PC-3 (cell line): ENCODE results near the gene WWC1.

Experiments used
- EZH2phosphoT487 ChIP-seq: fragments of 300-600 bp; sonication (generic); IDR thresholded peaks from 2 replicates; pipeline ENCODE4 v1.6.1; 2018; ENCODE audit warnings: mild to moderate bottlenecking, antibody characterized with exemption, low read length, borderline replicate concordance
- TF ChIP-seq, protein P1 (sequence below): fragments of 300-600 bp; sonication (generic); conservative IDR thresholded peaks from 2 replicates; pipeline ENCODE4 v1.5.1; 2017; ENCODE audit warnings: antibody characterized with exemption, low read depth, mild to moderate bottlenecking, low read length

- TF ChIP-seq, protein P1, sequence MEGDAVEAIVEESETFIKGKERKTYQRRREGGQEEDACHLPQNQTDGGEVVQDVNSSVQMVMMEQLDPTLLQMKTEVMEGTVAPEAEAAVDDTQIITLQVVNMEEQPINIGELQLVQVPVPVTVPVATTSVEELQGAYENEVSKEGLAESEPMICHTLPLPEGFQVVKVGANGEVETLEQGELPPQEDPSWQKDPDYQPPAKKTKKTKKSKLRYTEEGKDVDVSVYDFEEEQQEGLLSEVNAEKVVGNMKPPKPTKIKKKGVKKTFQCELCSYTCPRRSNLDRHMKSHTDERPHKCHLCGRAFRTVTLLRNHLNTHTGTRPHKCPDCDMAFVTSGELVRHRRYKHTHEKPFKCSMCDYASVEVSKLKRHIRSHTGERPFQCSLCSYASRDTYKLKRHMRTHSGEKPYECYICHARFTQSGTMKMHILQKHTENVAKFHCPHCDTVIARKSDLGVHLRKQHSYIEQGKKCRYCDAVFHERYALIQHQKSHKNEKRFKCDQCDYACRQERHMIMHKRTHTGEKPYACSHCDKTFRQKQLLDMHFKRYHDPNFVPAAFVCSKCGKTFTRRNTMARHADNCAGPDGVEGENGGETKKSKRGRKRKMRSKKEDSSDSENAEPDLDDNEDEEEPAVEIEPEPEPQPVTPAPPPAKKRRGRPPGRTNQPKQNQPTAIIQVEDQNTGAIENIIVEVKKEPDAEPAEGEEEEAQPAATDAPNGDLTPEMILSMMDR: no peak
- no peak for TF ChIP-seq EZH2phosphoT487
Observed at GRCh38 chr5:168502563-168503237, 211.3 kb downstream of the WWC1 start.
